CD4-positive, alpha-beta T cell (primary cell): ENCODE results near the gene HIPK4. TPM values are rescaled to one million over a fixed set of nuclear protein-coding genes. Genes with fewer than 3 reads are reported as not detected.
"Not testable (repeated sequence)": the region's sequence is repeated elsewhere in the genome, so short reads cannot be mapped to it uniquely, and the experiment has no call there.

Experiments
- ATAC-seq: fragments of 200-7000 bp; cut with Tn5 transposase; one replicate; pipeline ENCODE4 v1.10.0; 2022; ENCODE audit warnings: mild to moderate bottlenecking; ENCODE audit not compliant: poor library complexity
- CTCF ChIA-PET: fragments of 350-600 bp; sonication (Branson Sonifier 250); formaldehyde crosslinking; loops from one replicate; lab custom pipeline; 2021; ENCODE audit warnings: antibody characterized with exemption, inconsistent platforms; lab: Charles Lee
- POLR2A ChIA-PET: fragments of 350-600 bp; sonication (Branson Sonifier 250); formaldehyde crosslinking; loops from one replicate; lab custom pipeline; 2021; ENCODE audit warnings: antibody characterized with exemption, inconsistent platforms; lab: Charles Lee
- DNase-seq, 14 experiments: peaks; one replicate each; pipeline ENCODE4 v3.0.0-alpha.2; 2013 to 2020; ENCODE audit warnings: mixed read lengths in 2 of 14
- H3K27ac ChIP-seq, 2 donors: one replicate each; pipeline versions ENCODE4 v1.5.1 to v1.7.0; 2013; ENCODE audit warnings: low read length in 2 of 2, low read depth in 1 of 2, mild to moderate bottlenecking in 1 of 2
- H3K27me3 ChIP-seq, 2 experiments: 1 replicate in 1 of 2; 2 replicates in 1 of 2; pipeline versions ENCODE4 v1.6.1 to v1.7.0; 2013; ENCODE audit warnings: low read length in 2 of 2, control low read depth in 1 of 2, mild to moderate bottlenecking in 1 of 2, moderate library complexity in 1 of 2; ENCODE audit not compliant: insufficient read depth in 2 of 2, control insufficient read depth in 1 of 2
- H3K36me3 ChIP-seq: one replicate; pipeline ENCODE4 v1.6.1; 2013; ENCODE audit warnings: low read length, control low read depth; ENCODE audit not compliant: insufficient read depth
- H3K4me1 ChIP-seq: one replicate; pipeline ENCODE4 v1.6.1; 2013; ENCODE audit warnings: low read length, control low read depth; ENCODE audit not compliant: insufficient read depth
- H3K4me3 ChIP-seq: one replicate; pipeline ENCODE4 v1.5.1; 2013; ENCODE audit warnings: mild to moderate bottlenecking, low read length, moderate library complexity
- H3K9me3 ChIP-seq, 2 experiments: 1 replicate in 1 of 2; 2 replicates in 1 of 2; pipeline versions ENCODE4 v1.6.1 to v1.7.0; 2013; ENCODE audit warnings: low read length in 2 of 2, mild to moderate bottlenecking in 2 of 2, control low read depth in 1 of 2, moderate library complexity in 1 of 2; ENCODE audit not compliant: control insufficient read depth in 1 of 2, insufficient read depth in 1 of 2
- H3K27ac Mint-ChIP-seq: one replicate; pipeline ENCODE4 v1.8.0; 2020; ENCODE audit warnings: mixed read lengths
- H3K27me3 Mint-ChIP-seq: one replicate; pipeline ENCODE4 v1.8.0; 2021; ENCODE audit warnings: mixed read lengths
- H3K36me3 Mint-ChIP-seq: one replicate; pipeline ENCODE4 v1.8.0; 2021; ENCODE audit warnings: low read depth, mixed read lengths
- H3K4me1 Mint-ChIP-seq: one replicate; pipeline ENCODE4 v1.8.0; 2021; ENCODE audit warnings: low read depth, mixed read lengths
- H3K4me3 Mint-ChIP-seq: one replicate; pipeline ENCODE4 v1.8.0; 2020; ENCODE audit warnings: mild to moderate bottlenecking, mixed read lengths
- H3K9me3 Mint-ChIP-seq: one replicate; pipeline ENCODE4 v1.8.0; 2020; ENCODE audit warnings: mixed read lengths
- CTCF ChIP-seq: fragments of 200-600 bp; IDR thresholded peaks from one replicate; pipeline ENCODE4 v1.8.0; 2022; ENCODE audit warnings: antibody characterized with exemption, mild to moderate bottlenecking
- intact Hi-C, 2 experiments: fragments of 100-400 bp; cut with DNase I in 1 of 2; cut with micrococcal nuclease in 1 of 2; formaldehyde crosslinking; loops; one replicate each; pipeline versions ENCODE4 v1.15.1 to v1.9.0; 2023 to 2025; cut with DNase I, micrococcal nuclease
- total RNA-seq, 174 experiments: library from RNA in 2 of 174; stranded (reverse) in 2 of 174; gene quantifications; one replicate each; pipeline ENCODE4 v1.2.3 and lab custom pipeline; 2021 to 2026

Gene HIPK4
- total RNA-seq, 2 experiments from 2014 or later: 0.08 to 0.11 TPM

GRCh38 chr19:40410030-40410389 is 20.0 kb upstream of the HIPK4 start:
- POLR2A ChIA-PET: no interaction called here

GRCh38 chr19:40408598-40408925 is 18.6 kb upstream of the HIPK4 start:
- not testable (repeated sequence) for H3K4me3 Mint-ChIP-seq, H3K27me3 ChIP-seq, H3K36me3 ChIP-seq, DNase-seq, H3K27ac Mint-ChIP-seq, H3K27me3 Mint-ChIP-seq, H3K36me3 Mint-ChIP-seq, H3K9me3 Mint-ChIP-seq, ATAC-seq, H3K4me3 ChIP-seq, H3K27ac ChIP-seq, H3K4me1 Mint-ChIP-seq, H3K9me3 ChIP-seq
- POLR2A ChIA-PET: interaction anchor here (1.6 kb wide), 1 partner anchor 12 kb away, joined by 7 read pairs; no protein-coding TSS in a partner anchor
- intact Hi-C loops: loop anchor here (5.0 to 10.0 kb wide), 2 partner anchors 39 to 56 kb away; partner anchors contain the start of genes BLVRB (in 1 of the 2) and SPTBN4 (in 1 of the 2)
- CTCF ChIA-PET: interaction anchor here (2.0 kb wide), 1 partner anchor 12 kb away, joined by 11 read pairs; no protein-coding TSS in a partner anchor
- peaks cover 19% of the 10 kb centered on the region for H3K4me1 ChIP-seq

More at GRCh38 chr19:40410030-40410389, 20.0 kb upstream of the HIPK4 start:
- no peaks in the 10 kb centered on the region for H3K9me3 Mint-ChIP-seq
- no peaks in the 10 kb centered on the region for H3K36me3 ChIP-seq
- H3K27me3 ChIP-seq: no peaks in the 10 kb centered on the region
- CTCF ChIA-PET: no interaction called here
- DNase-seq (no peak), ATAC-seq (no peak)
- no peak overlapping the region for H3K4me3 Mint-ChIP-seq
- H3K27ac Mint-ChIP-seq: no peak overlapping the region
- no peaks in the 10 kb centered on the region for H3K9me3 ChIP-seq
- no peak for TF ChIP-seq CTCF
- intact Hi-C loops: no loop called here
- peaks cover 4% of the 10 kb centered on the region for H3K27me3 Mint-ChIP-seq
- H3K4me3 ChIP-seq: no peak overlapping the region
- no peak overlapping the region for H3K27ac ChIP-seq
- H3K4me1 Mint-ChIP-seq: no peaks in the 10 kb centered on the region
- H3K4me1 ChIP-seq: peaks cover 10% of the 10 kb centered on the region
- no peaks in the 10 kb centered on the region for H3K36me3 Mint-ChIP-seq

GRCh38 chr19:40407714-40408597 is 18.0 kb upstream of the HIPK4 start:
- ATAC-seq (no peak), DNase-seq (peak in 2 of 14 experiments; percentile 15 to 30)
- Histone ChIP-seq H3K27me3 (no peaks in the 10 kb centered on the region), H3K36me3 (no peaks in the 10 kb centered on the region), H3K9me3 (no peaks in the 10 kb centered on the region), H3K27ac (no peak overlapping the region), H3K4me1 (peaks cover 25% of the 10 kb centered on the region), H3K4me3 (no peak overlapping the region)
- Mint-ChIP-seq H3K36me3 (peaks cover 4% of the 10 kb centered on the region), H3K4me3 (no peak overlapping the region), H3K27me3 (no peaks in the 10 kb centered on the region), H3K4me1 (peaks cover 15% of the 10 kb centered on the region), H3K27ac (no peak overlapping the region), H3K9me3 (no peaks in the 10 kb centered on the region)
- ChIA-PET POLR2A (interaction anchor here (0.6 to 1.6 kb wide), 2 partner anchors 13 to 20 kb away, joined by 3 to 7 read pairs; no protein-coding TSS in a partner anchor), CTCF (interaction anchor here (2.0 kb wide), 1 partner anchor 13 kb away, joined by 11 read pairs; no protein-coding TSS in a partner anchor)
- TF ChIP-seq CTCF: no peak
- intact Hi-C loops: loop anchor here (5.0 to 10.0 kb wide), 2 partner anchors 39 to 57 kb away; partner anchors contain the start of genes BLVRB (in 1 of the 2) and SPTBN4 (in 1 of the 2)
